ENCODE measurements around the gene AGR3.

AGR3 gene

GRCh38 chr7:16826060-16826459 is 55.7 kb downstream of the AGR3 start:
- no peak for DNase-seq (ENCODE audit: low read depth)

- no peak for DNase-seq (ENCODE audit: low read depth)
These were observed 59.8 kb downstream of the AGR3 start for GRCh38 chr7:16822029-16822428.

- DNase-seq (ENCODE audit: low read depth) = no peak
These were observed 63.1 kb downstream of the AGR3 start for GRCh38 chr7:16818732-16819131.

GRCh38 chr7:16817536-16817935 is 64.2 kb downstream of the AGR3 start:
- no peak for DNase-seq (ENCODE audit: low read depth)

- DNase-seq (ENCODE audit: low read depth) = no peak
These were observed 65.0 kb downstream of the AGR3 start for GRCh38 chr7:16816824-16817223.

GRCh38 chr7:16815001-16815400 is 66.8 kb downstream of the AGR3 start:
- DNase-seq (ENCODE audit: low read depth) = no peak

- no peak for DNase-seq (ENCODE audit: low read depth)
These were observed 68.6 kb downstream of the AGR3 start for GRCh38 chr7:16813232-16813616.

- no peak for DNase-seq (ENCODE audit: low read depth)
These were observed 69.1 kb downstream of the AGR3 start for GRCh38 chr7:16812542-16813231.

- DNase-seq (ENCODE audit: low read depth) = no peak
These were observed 70.2 kb downstream of the AGR3 start for GRCh38 chr7:16811551-16811950.

GRCh38 chr7:16810573-16810972 is 71.2 kb downstream of the AGR3 start:
- no peak for DNase-seq (ENCODE audit: low read depth)

- no peak for DNase-seq (ENCODE audit: low read depth)
These were observed 71.7 kb downstream of the AGR3 start for GRCh38 chr7:16810112-16810511.

Measured in stimulated activated CD8-positive, alpha-beta memory T cell treated with anti-CD3 and anti-CD28 coated beads, Interleukin-12 subunit alpha, Interleukin-12 subunit beta, amount 100 ng/mL, for 4 hours (primary cell).